ENCODE data around the gene CENPQ.
A peak's percentile ranks its signal among the peaks of the same experiment; 100 is the strongest.

Gene CENPQ

GRCh38 chr6:49524541-49524940 lies 61.4 kb downstream of the CENPQ start:
- H3K27ac ChIP-seq (ENCODE audit: low read length) = no peak overlapping the region
- no peaks in the 10 kb centered on the region for H3K9me3 ChIP-seq (ENCODE audit: insufficient read depth, low read depth, low read length)
- H3K27me3 ChIP-seq (ENCODE audit: insufficient read depth, low read length) = no peaks in the 10 kb centered on the region
- no peaks in the 10 kb centered on the region for H3K36me3 ChIP-seq (ENCODE audit: insufficient read depth, low read depth, low read length)
- no peak overlapping the region for H3K4me3 ChIP-seq (ENCODE audit: low read length)
- H3K4me1 ChIP-seq (ENCODE audit: insufficient read depth, low read length) = peaks cover 9% of the 10 kb centered on the region; the same call in 1 of the 2 replicates
- H3K9ac ChIP-seq (ENCODE audit: low read depth, low read length) = no peak overlapping the region

- Histone ChIP-seq H3K9me3 (ENCODE audit: insufficient read depth, low read depth, low read length) (no peaks in the 10 kb centered on the region), H3K27me3 (ENCODE audit: insufficient read depth, low read length) (no peaks in the 10 kb centered on the region)
Observed at GRCh38 chr6:49526598-49526997, 63.4 kb downstream of the CENPQ start.

GRCh38 chr6:49527320-49527719 lies 64.2 kb downstream of the CENPQ start:
- Histone ChIP-seq H3K4me3 (ENCODE audit: low read length) (no peak overlapping the region), H3K27me3 (ENCODE audit: insufficient read depth, low read length) (no peaks in the 10 kb centered on the region), H3K36me3 (ENCODE audit: insufficient read depth, low read depth, low read length) (no peaks in the 10 kb centered on the region), H3K27ac (ENCODE audit: low read length) (no peak overlapping the region), H3K9ac (ENCODE audit: low read depth, low read length) (no peak overlapping the region), H3K4me1 (ENCODE audit: insufficient read depth, low read length) (peaks cover 9% of the 10 kb centered on the region; the same call in 1 of the 2 replicates), H3K9me3 (ENCODE audit: insufficient read depth, low read depth, low read length) (no peaks in the 10 kb centered on the region)

More at GRCh38 chr6:49526598-49526997, 63.4 kb downstream of the CENPQ start:
- no peak overlapping the region for H3K4me3 ChIP-seq (ENCODE audit: low read length)
- no peaks in the 10 kb centered on the region for H3K36me3 ChIP-seq (ENCODE audit: insufficient read depth, low read depth, low read length)
- no peak overlapping the region for H3K27ac ChIP-seq (ENCODE audit: low read length)
- peak overlapping the region; percentile 3; the same call in 1 of the 2 replicates for H3K9ac ChIP-seq (ENCODE audit: low read depth, low read length)
- H3K4me1 ChIP-seq (ENCODE audit: insufficient read depth, low read length) = peaks cover 9% of the 10 kb centered on the region; the same call in 1 of the 2 replicates

- H3K27ac ChIP-seq (ENCODE audit: low read length) = no peak overlapping the region
- H3K27me3 ChIP-seq (ENCODE audit: insufficient read depth, low read length) = no peaks in the 10 kb centered on the region
- H3K4me1 ChIP-seq (ENCODE audit: insufficient read depth, low read length) = peaks cover 9% of the 10 kb centered on the region; the same call in 1 of the 2 replicates
- H3K36me3 ChIP-seq (ENCODE audit: insufficient read depth, low read depth, low read length) = no peaks in the 10 kb centered on the region
- no peaks in the 10 kb centered on the region for H3K9me3 ChIP-seq (ENCODE audit: insufficient read depth, low read depth, low read length)
- H3K9ac ChIP-seq (ENCODE audit: low read depth, low read length) = no peak overlapping the region
- H3K4me3 ChIP-seq (ENCODE audit: low read length) = no peak overlapping the region
Observed at GRCh38 chr6:49528571-49528970, 65.4 kb downstream of the CENPQ start.

GRCh38 chr6:49530141-49530776 lies 67.1 kb downstream of the CENPQ start:
- Histone ChIP-seq H3K9me3 (ENCODE audit: insufficient read depth, low read depth, low read length) (no peaks in the 10 kb centered on the region), H3K4me1 (ENCODE audit: insufficient read depth, low read length) (peaks cover 9% of the 10 kb centered on the region; the same call in 1 of the 2 replicates), H3K27me3 (ENCODE audit: insufficient read depth, low read length) (no peaks in the 10 kb centered on the region), H3K9ac (ENCODE audit: low read depth, low read length) (no peak overlapping the region), H3K27ac (ENCODE audit: low read length) (no peak overlapping the region), H3K4me3 (ENCODE audit: low read length) (no peak overlapping the region), H3K36me3 (ENCODE audit: insufficient read depth, low read depth, low read length) (no peaks in the 10 kb centered on the region)

- H3K9ac ChIP-seq (ENCODE audit: low read depth, low read length) = no peak overlapping the region
- no peaks in the 10 kb centered on the region for H3K27me3 ChIP-seq (ENCODE audit: insufficient read depth, low read length)
- no peaks in the 10 kb centered on the region for H3K9me3 ChIP-seq (ENCODE audit: insufficient read depth, low read depth, low read length)
- no peak overlapping the region for H3K27ac ChIP-seq (ENCODE audit: low read length)
- no peaks in the 10 kb centered on the region for H3K36me3 ChIP-seq (ENCODE audit: insufficient read depth, low read depth, low read length)
- peaks cover 6% of the 10 kb centered on the region; the same call in 1 of the 2 replicates for H3K4me1 ChIP-seq (ENCODE audit: insufficient read depth, low read length)
- no peak overlapping the region for H3K4me3 ChIP-seq (ENCODE audit: low read length)
Observed at GRCh38 chr6:49531774-49532569, 68.8 kb downstream of the CENPQ start.

GRCh38 chr6:49535795-49536194 lies 72.6 kb downstream of the CENPQ start:
- no peak overlapping the region for H3K4me3 ChIP-seq (ENCODE audit: low read length)
- no peaks in the 10 kb centered on the region for H3K4me1 ChIP-seq (ENCODE audit: insufficient read depth, low read length)
- no peaks in the 10 kb centered on the region for H3K27me3 ChIP-seq (ENCODE audit: insufficient read depth, low read length)
- no peak overlapping the region for H3K27ac ChIP-seq (ENCODE audit: low read length)
- H3K9me3 ChIP-seq (ENCODE audit: insufficient read depth, low read depth, low read length) = no peaks in the 10 kb centered on the region
- H3K9ac ChIP-seq (ENCODE audit: low read depth, low read length) = no peak overlapping the region
- H3K36me3 ChIP-seq (ENCODE audit: insufficient read depth, low read depth, low read length) = no peaks in the 10 kb centered on the region

GRCh38 chr6:49539102-49539501 lies 75.9 kb downstream of the CENPQ start:
- Histone ChIP-seq H3K4me3 (ENCODE audit: low read length) (no peak overlapping the region), H3K9ac (ENCODE audit: low read depth, low read length) (no peak overlapping the region), H3K36me3 (ENCODE audit: insufficient read depth, low read depth, low read length) (no peaks in the 10 kb centered on the region), H3K9me3 (ENCODE audit: insufficient read depth, low read depth, low read length) (no peaks in the 10 kb centered on the region), H3K27ac (ENCODE audit: low read length) (no peak overlapping the region), H3K27me3 (ENCODE audit: insufficient read depth, low read length) (no peaks in the 10 kb centered on the region), H3K4me1 (ENCODE audit: insufficient read depth, low read length) (no peaks in the 10 kb centered on the region)

GRCh38 chr6:49540614-49541013 lies 77.4 kb downstream of the CENPQ start:
- Histone ChIP-seq H3K27ac (ENCODE audit: low read length) (no peak overlapping the region), H3K9ac (ENCODE audit: low read depth, low read length) (no peak overlapping the region), H3K4me3 (ENCODE audit: low read length) (no peak overlapping the region)

GRCh38 chr6:49541210-49541724 lies 78.1 kb downstream of the CENPQ start:
- Histone ChIP-seq H3K9ac (ENCODE audit: low read depth, low read length) (no peak overlapping the region), H3K9me3 (ENCODE audit: insufficient read depth, low read depth, low read length) (no peaks in the 10 kb centered on the region), H3K36me3 (ENCODE audit: insufficient read depth, low read depth, low read length) (no peaks in the 10 kb centered on the region), H3K4me3 (ENCODE audit: low read length) (no peak overlapping the region), H3K27ac (ENCODE audit: low read length) (no peak overlapping the region), H3K27me3 (ENCODE audit: insufficient read depth, low read length) (no peaks in the 10 kb centered on the region), H3K4me1 (ENCODE audit: insufficient read depth, low read length) (no peaks in the 10 kb centered on the region)

More at GRCh38 chr6:49540614-49541013, 77.4 kb downstream of the CENPQ start:
- H3K4me1 ChIP-seq (ENCODE audit: insufficient read depth, low read length) = no peaks in the 10 kb centered on the region
- no peaks in the 10 kb centered on the region for H3K9me3 ChIP-seq (ENCODE audit: insufficient read depth, low read depth, low read length)
- no peaks in the 10 kb centered on the region for H3K36me3 ChIP-seq (ENCODE audit: insufficient read depth, low read depth, low read length)
- H3K27me3 ChIP-seq (ENCODE audit: insufficient read depth, low read length) = no peaks in the 10 kb centered on the region

GRCh38 chr6:49541936-49542335 lies 78.8 kb downstream of the CENPQ start:
- Histone ChIP-seq H3K27me3 (ENCODE audit: insufficient read depth, low read length) (no peaks in the 10 kb centered on the region), H3K9ac (ENCODE audit: low read depth, low read length) (no peak overlapping the region), H3K36me3 (ENCODE audit: insufficient read depth, low read depth, low read length) (no peaks in the 10 kb centered on the region), H3K9me3 (ENCODE audit: insufficient read depth, low read depth, low read length) (no peaks in the 10 kb centered on the region), H3K27ac (ENCODE audit: low read length) (no peak overlapping the region), H3K4me3 (ENCODE audit: low read length) (no peak overlapping the region), H3K4me1 (ENCODE audit: insufficient read depth, low read length) (no peaks in the 10 kb centered on the region)
